DND-41 (cell line): Measurements from ENCODE around the gene DGKH.

Source experiments
- ATAC-seq: fragments of 200-7000 bp; cut with Tn5 transposase; 3 replicates; pipeline ENCODE4 v1.9.1; 2021; ENCODE audit warnings: low read depth; ENCODE audit not compliant: insufficient read depth
- DNase-seq: peaks from one replicate; pipeline ENCODE4 v3.0.0-alpha.2; 2020
- H2AFZ ChIP-seq: 2 replicates; pipeline ENCODE4 v1.6.0; 2012; ENCODE audit warnings: low read depth, low read length
- H3K27ac ChIP-seq: 2 replicates; pipeline ENCODE4 v1.5.1; 2012; ENCODE audit warnings: low read length, inconsistent platforms
- H3K27me3 ChIP-seq: fragments of 200-600 bp; sonication (generic); 2 replicates; pipeline ENCODE4 v1.6.0; 2012; ENCODE audit warnings: low read length, mild to moderate bottlenecking, inconsistent platforms; ENCODE audit not compliant: insufficient read depth, poor library complexity
- H3K36me3 ChIP-seq: 2 replicates; pipeline ENCODE4 v1.5.1; 2012; ENCODE audit warnings: low read length, inconsistent platforms; ENCODE audit not compliant: insufficient read depth
- H3K4me1 ChIP-seq: 2 replicates; pipeline ENCODE4 v1.5.1; 2012; ENCODE audit warnings: mild to moderate bottlenecking, low read length; ENCODE audit not compliant: insufficient read depth
- H3K4me2 ChIP-seq: 2 replicates; pipeline ENCODE4 v1.6.0; 2012; ENCODE audit warnings: mild to moderate bottlenecking, moderate library complexity, low read length, inconsistent platforms; ENCODE audit not compliant: insufficient read depth
- H3K4me3 ChIP-seq, 2 experiments: fragments of 200-600 bp in 1 of 2; shearing (Covaris generic) in 1 of 2; 2 replicates each; pipeline ENCODE4 v1.5.1; 2012 to 2016; ENCODE audit warnings: inconsistent platforms in 2 of 2, low read length in 2 of 2, mild to moderate bottlenecking in 2 of 2, low read depth in 1 of 2, moderate library complexity in 1 of 2
- H3K79me2 ChIP-seq: 2 replicates; pipeline ENCODE4 v1.6.0; 2012; ENCODE audit warnings: low read length, inconsistent platforms; ENCODE audit not compliant: insufficient read depth
- H3K9ac ChIP-seq: 2 replicates; pipeline ENCODE4 v1.6.0; 2012; ENCODE audit warnings: low read depth, mild to moderate bottlenecking, inconsistent platforms, low read length, moderate library complexity
- H3K9me3 ChIP-seq: 2 replicates; pipeline ENCODE4 v1.5.1; 2012; ENCODE audit warnings: low read length, moderate library complexity, mild to moderate bottlenecking, inconsistent platforms; ENCODE audit not compliant: insufficient read depth, severe bottlenecking
- H4K20me1 ChIP-seq: 2 replicates; pipeline ENCODE4 v1.6.0; 2012; ENCODE audit warnings: low read length; ENCODE audit not compliant: insufficient read depth
- EZH2 ChIP-seq: IDR thresholded peaks from 3 replicates; pipeline ENCODE4 v1.6.1; 2012; ENCODE audit warnings: borderline replicate concordance, low read depth, mild to moderate bottlenecking, moderate library complexity, low read length, inconsistent platforms; ENCODE audit not compliant: severe bottlenecking
- TF ChIP-seq, protein P1 (sequence below): IDR thresholded peaks from 2 replicates; pipeline ENCODE4 v1.5.1; 2012; ENCODE audit warnings: borderline replicate concordance, low read length, moderate library complexity, mild to moderate bottlenecking; ENCODE audit not compliant: poor library complexity, severe bottlenecking; ENCODE audit errors: extremely low read depth

Gene DGKH

DNA sequence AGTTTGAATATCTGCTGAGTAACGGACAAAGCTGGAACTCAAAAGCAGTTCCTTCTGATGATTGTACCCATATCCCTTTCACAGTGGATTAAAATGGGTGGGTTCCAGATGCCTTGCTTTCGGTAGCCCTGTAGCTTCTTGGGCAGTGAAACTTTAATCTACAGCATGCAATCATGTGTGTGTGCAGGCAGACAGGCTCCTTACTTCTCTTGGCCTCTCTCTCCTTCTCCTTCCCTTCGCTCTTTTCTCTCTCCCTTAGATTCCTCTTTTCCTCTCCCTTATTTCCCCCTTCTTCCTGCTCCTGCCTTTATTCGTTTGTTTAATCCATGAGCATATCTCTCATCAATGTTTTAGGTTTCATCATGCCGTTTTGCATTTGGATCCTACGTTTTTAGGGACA, 8.1 kb downstream of the DGKH start:
- no peaks in the 10 kb centered on the region for H3K79me2 ChIP-seq
- TF ChIP-seq EZH2: no peak
- TF ChIP-seq, protein P1, sequence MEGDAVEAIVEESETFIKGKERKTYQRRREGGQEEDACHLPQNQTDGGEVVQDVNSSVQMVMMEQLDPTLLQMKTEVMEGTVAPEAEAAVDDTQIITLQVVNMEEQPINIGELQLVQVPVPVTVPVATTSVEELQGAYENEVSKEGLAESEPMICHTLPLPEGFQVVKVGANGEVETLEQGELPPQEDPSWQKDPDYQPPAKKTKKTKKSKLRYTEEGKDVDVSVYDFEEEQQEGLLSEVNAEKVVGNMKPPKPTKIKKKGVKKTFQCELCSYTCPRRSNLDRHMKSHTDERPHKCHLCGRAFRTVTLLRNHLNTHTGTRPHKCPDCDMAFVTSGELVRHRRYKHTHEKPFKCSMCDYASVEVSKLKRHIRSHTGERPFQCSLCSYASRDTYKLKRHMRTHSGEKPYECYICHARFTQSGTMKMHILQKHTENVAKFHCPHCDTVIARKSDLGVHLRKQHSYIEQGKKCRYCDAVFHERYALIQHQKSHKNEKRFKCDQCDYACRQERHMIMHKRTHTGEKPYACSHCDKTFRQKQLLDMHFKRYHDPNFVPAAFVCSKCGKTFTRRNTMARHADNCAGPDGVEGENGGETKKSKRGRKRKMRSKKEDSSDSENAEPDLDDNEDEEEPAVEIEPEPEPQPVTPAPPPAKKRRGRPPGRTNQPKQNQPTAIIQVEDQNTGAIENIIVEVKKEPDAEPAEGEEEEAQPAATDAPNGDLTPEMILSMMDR: no peak

DNA sequence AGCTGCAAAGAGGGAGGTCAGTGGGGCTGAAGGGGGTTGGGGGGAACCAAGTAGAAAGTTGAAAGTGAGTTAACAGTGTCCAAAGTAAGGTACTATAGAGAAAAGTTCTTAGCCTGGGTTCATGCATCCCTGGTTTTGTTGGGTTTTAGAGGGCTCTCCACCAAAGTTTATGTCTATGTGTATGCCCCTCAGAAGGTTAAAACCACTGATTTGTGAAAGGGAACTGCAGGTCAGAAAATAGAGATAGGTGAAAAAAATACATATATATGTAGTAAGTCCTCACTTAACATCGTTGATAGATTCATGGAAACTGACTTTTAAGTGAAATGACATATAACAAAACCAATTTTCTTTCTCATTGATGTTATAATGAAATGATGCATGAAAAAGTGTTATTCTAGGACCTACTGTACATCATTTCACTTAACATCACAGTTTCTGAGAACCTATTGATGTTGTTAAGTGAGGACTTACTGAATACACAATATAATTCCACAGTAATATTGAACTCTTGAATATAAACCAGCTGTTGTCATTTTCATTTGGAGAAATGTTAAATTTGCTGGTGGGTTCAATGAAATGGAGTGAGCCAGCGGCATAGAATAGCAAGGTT, 9.6 kb downstream of the DGKH start:
- Histone ChIP-seq H3K27me3 (no peaks in the 10 kb centered on the region), H3K4me3 (no peak overlapping the region), H3K27ac (no peak overlapping the region), H3K9ac (no peak overlapping the region), H4K20me1 (no peaks in the 10 kb centered on the region), H3K4me1 (no peaks in the 10 kb centered on the region), H3K79me2 (no peaks in the 10 kb centered on the region), H3K4me2 (no peak overlapping the region), H3K9me3 (no peaks in the 10 kb centered on the region), H2AFZ (no peak overlapping the region), H3K36me3 (peaks cover 2% of the 10 kb centered on the region; the same call in 1 of the 2 replicates)
- TF ChIP-seq EZH2: no peak
- TF ChIP-seq, protein P1: no peak
- DNase-seq (no peak), ATAC-seq (no peak)

More for the DNA sequence above, 8.1 kb downstream of the DGKH start:
- Histone ChIP-seq H3K27me3 (no peaks in the 10 kb centered on the region), H2AFZ (no peak overlapping the region), H4K20me1 (no peaks in the 10 kb centered on the region), H3K36me3 (peaks cover 2% of the 10 kb centered on the region; the same call in 1 of the 2 replicates), H3K9ac (no peak overlapping the region), H3K9me3 (no peaks in the 10 kb centered on the region), H3K4me1 (no peaks in the 10 kb centered on the region), H3K4me2 (no peak overlapping the region), H3K27ac (no peak overlapping the region), H3K4me3 (no peak overlapping the region)
- no peak for ATAC-seq
- no peak for DNase-seq

DNA sequence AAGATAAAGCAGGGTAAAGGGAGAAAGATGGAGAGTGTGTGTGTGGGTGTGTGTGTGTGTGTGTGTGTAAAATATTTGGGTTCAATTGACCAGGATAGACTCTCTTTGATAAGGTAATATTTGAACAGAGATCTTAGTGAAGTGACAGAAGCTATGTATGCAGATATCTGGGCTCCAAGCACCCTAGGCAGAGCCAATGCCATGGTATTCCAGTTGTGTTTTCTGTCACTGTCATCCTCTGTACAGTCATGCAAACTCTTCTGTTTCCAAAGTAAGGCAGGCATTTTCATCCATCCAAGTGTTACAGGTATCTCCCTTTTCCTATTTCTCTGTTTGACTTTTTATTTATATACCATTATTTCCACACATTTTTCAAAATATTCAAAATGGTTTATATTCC, 13.5 kb downstream of the DGKH start:
- H3K27me3 ChIP-seq: no peaks in the 10 kb centered on the region
- DNase-seq: no peak
- peaks cover 6% of the 10 kb centered on the region; the same call in 1 of the 2 replicates for H3K36me3 ChIP-seq
- no peak overlapping the region for H3K27ac ChIP-seq
- no peaks in the 10 kb centered on the region for H3K9me3 ChIP-seq
- H2AFZ ChIP-seq: no peak overlapping the region
- no peak overlapping the region for H3K4me2 ChIP-seq
- no peak overlapping the region for H3K9ac ChIP-seq
- ATAC-seq: no peak
- H3K79me2 ChIP-seq: no peaks in the 10 kb centered on the region
- no peak for TF ChIP-seq EZH2
- TF ChIP-seq, protein P1: no peak
- no peaks in the 10 kb centered on the region for H4K20me1 ChIP-seq
- H3K4me3 ChIP-seq: no peak overlapping the region
- no peaks in the 10 kb centered on the region for H3K4me1 ChIP-seq

DNA sequence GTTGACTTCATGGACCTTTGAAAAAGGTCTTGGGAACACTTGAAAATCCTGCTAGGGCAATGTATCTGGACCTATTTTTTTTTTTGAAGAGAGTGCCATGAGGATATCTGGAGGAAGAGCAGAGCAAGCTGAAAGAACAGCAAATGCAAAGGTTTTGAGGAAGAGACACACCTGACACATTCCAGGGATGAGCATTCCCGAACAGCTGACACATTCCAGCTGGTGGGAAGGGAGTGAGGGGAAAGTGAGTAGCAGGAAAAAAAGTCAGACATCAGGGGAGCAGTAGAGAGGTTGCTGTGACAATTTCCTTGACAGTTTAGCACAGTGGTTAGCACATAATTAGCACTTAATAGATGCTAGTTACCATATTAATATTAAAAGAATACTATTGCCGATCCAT, 14.7 kb downstream of the DGKH start:
- Histone ChIP-seq H3K9me3 (no peaks in the 10 kb centered on the region), H3K27ac (no peak overlapping the region), H3K79me2 (no peaks in the 10 kb centered on the region), H2AFZ (no peak overlapping the region), H3K4me1 (no peaks in the 10 kb centered on the region), H3K4me3 (no peak overlapping the region), H3K4me2 (no peak overlapping the region), H3K27me3 (no peaks in the 10 kb centered on the region), H3K36me3 (peaks cover 6% of the 10 kb centered on the region; the same call in 1 of the 2 replicates), H4K20me1 (no peaks in the 10 kb centered on the region), H3K9ac (no peak overlapping the region)
- ATAC-seq: no peak
- no peak for DNase-seq
- TF ChIP-seq, protein P1: no peak
- TF ChIP-seq EZH2: no peak
